Middle frontal gyrus (tissue), 1 donor: ENCODE results near the gene NIBAN1.
"Not testable (repeated sequence)": the region's sequence is repeated elsewhere in the genome, so short reads cannot be mapped to it uniquely, and the experiment has no call there.

Source experiments
- DNase-seq: peaks from one replicate; pipeline ENCODE4 v3.0.0-alpha.2; 2015; ENCODE audit warnings: low spot score; ENCODE audit errors: extremely low spot score

The NIBAN1 gene

GRCh38 chr1:184973272-184974055 is 844 bp downstream of the NIBAN1 start:
- no peak for DNase-seq

- DNase-seq: no peak
Measured at GRCh38 chr1:184972315-184973055, 1.8 kb downstream of the NIBAN1 start.

- DNase-seq: no peak
Measured at GRCh38 chr1:184971522-184972265, 2.6 kb downstream of the NIBAN1 start.

- DNase-seq: no peak
Measured at GRCh38 chr1:184970691-184971161, 3.6 kb downstream of the NIBAN1 start.

- DNase-seq: no peak
Measured at GRCh38 chr1:184966989-184967388, 7.3 kb downstream of the NIBAN1 start.

- no peak for DNase-seq
Measured at GRCh38 chr1:184965944-184966860, 8.1 kb downstream of the NIBAN1 start.

- DNase-seq: no peak
Measured at GRCh38 chr1:184965439-184965838, 8.9 kb downstream of the NIBAN1 start.

- no peak for DNase-seq
Measured at GRCh38 chr1:184959626-184960025, 14.7 kb downstream of the NIBAN1 start.

- no peak for DNase-seq
Measured at GRCh38 chr1:184958554-184959353, 15.6 kb downstream of the NIBAN1 start.

GRCh38 chr1:184957901-184958300 is 16.4 kb downstream of the NIBAN1 start:
- not testable (repeated sequence) for DNase-seq

GRCh38 chr1:184956999-184957700 is 17.2 kb downstream of the NIBAN1 start:
- no peak for DNase-seq

GRCh38 chr1:184954232-184954995 is 19.9 kb downstream of the NIBAN1 start:
- no peak for DNase-seq

- no peak for DNase-seq
Measured at GRCh38 chr1:184953600-184954219, 20.6 kb downstream of the NIBAN1 start.

- no peak for DNase-seq
Measured at GRCh38 chr1:184952428-184952827, 21.9 kb downstream of the NIBAN1 start.

GRCh38 chr1:184951788-184952187 is 22.5 kb downstream of the NIBAN1 start:
- DNase-seq: no peak

- DNase-seq: no peak
Measured at GRCh38 chr1:184950906-184951305, 23.4 kb downstream of the NIBAN1 start.

GRCh38 chr1:184950227-184950626 is 24.1 kb downstream of the NIBAN1 start:
- DNase-seq: no peak
